Measurements from ENCODE around the gene UHRF2. TPM values are rescaled to one million over a fixed set of nuclear protein-coding genes. Genes with fewer than 3 reads are reported as not detected.

UHRF2 gene
- total and polyA plus RNA-seq, 9 of the 15 experiments (the other 6 are each of a cell fraction or from before 2014, with no cell fraction given): 5.6 to 39.0 (median 20.1) TPM

GRCh38 chr9:6405371-6405770 is 7.6 kb upstream of the UHRF2 start:
- Histone ChIP-seq H3K4me3 (no peak overlapping the region), H3K4me1 (replicated peaks in 1 of 2; ENCODE audit: control insufficient read depth in 2 of 2, insufficient read depth in 2 of 2, low read length in 2 of 2) (peaks cover 0 to 4% of the 10 kb centered on the region in 2 experiments; a peak in 2 of 5 replicates), H4K20me1 (replicated peaks; ENCODE audit: control insufficient read depth, insufficient read depth, low read length) (no peaks in the 10 kb centered on the region), H3K27ac (ENCODE audit: extremely low read depth, low read depth, low read length) (no peak overlapping the region), H2AFZ (ENCODE audit: low read depth, low read length) (no peak overlapping the region), H3K4me2 (ENCODE audit: insufficient read depth, low read length) (no peak overlapping the region), H3K9ac (ENCODE audit: insufficient read depth in 1 of 2, low read depth in 2 of 2, low read length in 2 of 2) (no peak overlapping the region), H3K9me3 (replicated peaks; ENCODE audit: control insufficient read depth, insufficient read depth, low read depth, low read length) (no peaks in the 10 kb centered on the region), H3K36me3 (ENCODE audit: control insufficient read depth, insufficient read depth, low read length) (no peaks in the 10 kb centered on the region), H3K27me3 (ENCODE audit: control insufficient read depth in 2 of 2, insufficient read depth in 2 of 2, low read length in 2 of 2) (no peaks in the 10 kb centered on the region), H3K79me2 (ENCODE audit: control insufficient read depth, insufficient read depth, low read length) (no peaks in the 10 kb centered on the region), H3K9me1 (ENCODE audit: control insufficient read depth, insufficient read depth, low read length) (no peaks in the 10 kb centered on the region)
- intact Hi-C loops (cut with micrococcal nuclease) (no loop called here), in situ Hi-C loops (cut with MboI) (no loop called here)
- FAIRE-seq: no peak
- ChIA-PET CTCF (ENCODE audit: low intra/inter-chr PET ratio) (no interaction called here), POLR2A (interaction anchor here (1.4 kb wide), 1 partner anchor 8 kb away, joined by 4 read pairs; the partner anchor contains the start of gene UHRF2)
- no peak for ATAC-seq
- TF ChIP-seq SMARCA5 (IDR thresholded peaks at IDR 0.05): no peak
- no peak for TF ChIP-seq KDM4B (IDR thresholded peaks at IDR 0.05; ENCODE audit: borderline replicate concordance in 2 of 2, low read depth in 1 of 2)
- no peak for TF ChIP-seq SUPT5H (IDR thresholded peaks at IDR 0.05)
- no peak for TF ChIP-seq ZNF449 (CRISPR knock-in tag; IDR thresholded peaks at IDR 0.05)
- no peak for TF ChIP-seq SREBF1 (IDR thresholded peaks at IDR 0.05; ENCODE audit: borderline replicate concordance, low read depth, low read length)
- no peak for TF ChIP-seq PURB (CRISPR knock-in tag; IDR thresholded peaks at IDR 0.05; ENCODE audit: low read depth)
- no peak for TF ChIP-seq ZNF274 (IDR thresholded peaks at IDR 0.05; ENCODE audit: borderline replicate concordance, low read depth, low read length)
- TF ChIP-seq TAF7 (tag; IDR thresholded peaks at IDR 0.05): no peak
- TF ChIP-seq RBBP5 (IDR thresholded peaks at IDR 0.05; ENCODE audit: borderline replicate concordance, insufficient read depth, low read length, poor library complexity, severe bottlenecking): no peak
- no peak for TF ChIP-seq ZNF644 (tag; IDR thresholded peaks at IDR 0.05; ENCODE audit: low read depth)
- no peak for TF ChIP-seq MEF2D (tag; conservative IDR thresholded peaks at IDR 0.05; ENCODE audit: low read depth)
- no peak for TF ChIP-seq SOX6 (IDR thresholded peaks at IDR 0.05)
- TF ChIP-seq FOXK2 (conservative IDR thresholded peaks at IDR 0.05 in 1 of 2, IDR thresholded peaks at IDR 0.05 in 1 of 2; ENCODE audit: low read depth in 2 of 2): no peak
- TF ChIP-seq GMEB1 (CRISPR knock-in tag; IDR thresholded peaks at IDR 0.05): no peak
- no peak for TF ChIP-seq SRSF1 (IDR thresholded peaks at IDR 0.05; ENCODE audit: low read depth, low read length)
- TF ChIP-seq ESRRB (CRISPR knock-in tag; IDR thresholded peaks at IDR 0.05; ENCODE audit: borderline replicate concordance): no peak
- no peak for TF ChIP-seq WHSC1 (IDR thresholded peaks at IDR 0.05; ENCODE audit: low read length)
- no peak for TF ChIP-seq TGIF2 (CRISPR knock-in tag; IDR thresholded peaks at IDR 0.05)
- no peak for DNase-seq (ENCODE audit: extremely low read depth in 1 of 4, low spot score in 3 of 4)
- no TSS peak for BruUV-seq (replicated peaks)
